Natural killer cell (primary cell): Measurements from ENCODE around the gene MRPL41. TPM values are rescaled to one million over a fixed set of nuclear protein-coding genes. Genes with fewer than 3 reads are reported as not detected.
A peak's percentile ranks its signal among the peaks of the same experiment; 100 is the strongest.
"Not testable (repeated sequence)": the region's sequence is repeated elsewhere in the genome, so short reads cannot be mapped to it uniquely, and the experiment has no call there.

Experiments
- ATAC-seq, 3 donors: fragments of 150-1000 bp in 2 of 3; fragments of 200-7000 bp in 1 of 3; cut with Tn5 transposase; 1 replicate in 1 of 3; 2 replicates in 2 of 3; pipeline ENCODE4 v1.10.0; 2021; ENCODE audit warnings: mild to moderate bottlenecking in 2 of 3, moderate library complexity in 2 of 3
- DNase-seq, 2 donors: peaks; one replicate each; pipeline versions ENCODE4 v3.0.0 to v3.0.0-alpha.2; 2013 to 2021; ENCODE audit warnings: mixed read lengths in 1 of 2
- H3K27ac ChIP-seq: one replicate; pipeline ENCODE4 v1.5.1; 2013; ENCODE audit warnings: mild to moderate bottlenecking, low read length
- H3K27me3 ChIP-seq: one replicate; pipeline ENCODE4 v1.6.1; 2013; ENCODE audit warnings: low read length; ENCODE audit not compliant: control insufficient read depth, insufficient read depth
- H3K36me3 ChIP-seq: one replicate; pipeline ENCODE4 v1.6.1; 2013; ENCODE audit warnings: low read length; ENCODE audit not compliant: control insufficient read depth, insufficient read depth
- H3K4me1 ChIP-seq: one replicate; pipeline ENCODE4 v1.6.1; 2013; ENCODE audit warnings: low read length; ENCODE audit not compliant: control insufficient read depth, insufficient read depth
- H3K4me3 ChIP-seq: one replicate; pipeline ENCODE4 v1.5.1; 2013; ENCODE audit warnings: low read length
- H3K9me3 ChIP-seq: one replicate; pipeline ENCODE4 v1.6.1; 2013; ENCODE audit warnings: low read length; ENCODE audit not compliant: control insufficient read depth, insufficient read depth
- H3K27ac Mint-ChIP-seq, 2 donors: one replicate each; pipeline ENCODE4 v1.8.0; 2022; ENCODE audit warnings: mild to moderate bottlenecking in 2 of 2, mixed read lengths in 2 of 2, moderate library complexity in 1 of 2
- H3K27me3 Mint-ChIP-seq, 2 donors: one replicate each; pipeline ENCODE4 v1.8.0; 2022; ENCODE audit warnings: low read depth in 2 of 2, mixed read lengths in 2 of 2
- H3K36me3 Mint-ChIP-seq: one replicate; pipeline ENCODE4 v1.8.0; 2022; ENCODE audit warnings: mixed read lengths
- H3K4me1 Mint-ChIP-seq, 2 donors: one replicate each; pipeline ENCODE4 v1.8.0; 2022; ENCODE audit warnings: mixed read lengths in 2 of 2
- H3K4me3 Mint-ChIP-seq: one replicate; pipeline ENCODE4 v1.8.0; 2022; ENCODE audit warnings: mild to moderate bottlenecking, moderate library complexity, mixed read lengths
- H3K9me3 Mint-ChIP-seq, 2 donors: one replicate each; pipeline ENCODE4 v1.8.0; 2022; ENCODE audit warnings: mixed read lengths in 2 of 2
- CTCF ChIP-seq: fragments of 200-600 bp; IDR thresholded peaks from one replicate; pipeline ENCODE4 v1.8.0; 2022; ENCODE audit warnings: antibody characterized with exemption
- WGBS: methylation state at CpG from one replicate; pipeline ENCODE4 v1.1.7; 2013; ENCODE audit warnings: missing lambda C conversion rate; ENCODE audit not compliant: insufficient coverage; 5-methylcytosine and 5-hydroxymethylcytosine counted together
- intact Hi-C: fragments of 100-400 bp; cut with micrococcal nuclease; formaldehyde crosslinking; loops from one replicate; pipeline ENCODE4 v1.14.2; 2022
- total RNA-seq, 4 donors: library from RNA; stranded (reverse); fragments of 120-200 nt in 1 of 4; gene quantifications; one replicate each; pipeline versions ENCODE4 v1.2.3 to v1.2.4, GENCODE V29; 2013 to 2022

MRPL41 gene
- total RNA-seq, 3 donors from 2014 or later (not counting 1 experiment from before 2014, with no cell fraction given) = 11.5 to 17.9 (median 16.8) TPM

- WGBS = 72% methylated on average over 5 of the region's 5 CpGs
- H3K9me3 ChIP-seq = no peaks in the 10 kb centered on the region
- no peaks in the 10 kb centered on the region for H3K27me3 ChIP-seq
- peaks cover 9 to 11% of the 10 kb centered on the region in 2 donors for H3K4me1 Mint-ChIP-seq
- no peaks in the 10 kb centered on the region for H3K36me3 Mint-ChIP-seq
- peaks cover 7% of the 10 kb centered on the region for H3K4me1 ChIP-seq
- no peak for DNase-seq
- intact Hi-C loops = no loop called here
- no peak overlapping the region for H3K27ac ChIP-seq
- no peak overlapping the region for H3K27ac Mint-ChIP-seq
- ATAC-seq = no peak
- H3K27me3 Mint-ChIP-seq = no peaks in the 10 kb centered on the region
- no peak overlapping the region for H3K4me3 Mint-ChIP-seq
- no peak for TF ChIP-seq CTCF
- no peak overlapping the region for H3K4me3 ChIP-seq
- H3K9me3 Mint-ChIP-seq = no peaks in the 10 kb centered on the region
- no peaks in the 10 kb centered on the region for H3K36me3 ChIP-seq
These were observed 21.3 kb upstream of the MRPL41 start for GRCh38 chr9:137530331-137530730.

- no peak for TF ChIP-seq CTCF
- no peak for ATAC-seq
- 29% methylated on average over 14 of the region's 17 CpGs for WGBS
- no peaks in the 10 kb centered on the region for H3K36me3 Mint-ChIP-seq
- no peaks in the 10 kb centered on the region for H3K27me3 Mint-ChIP-seq
- H3K36me3 ChIP-seq = no peaks in the 10 kb centered on the region
- H3K4me3 ChIP-seq = no peak overlapping the region
- H3K9me3 Mint-ChIP-seq = no peaks in the 10 kb centered on the region
- no peak overlapping the region for H3K27ac ChIP-seq
- no peaks in the 10 kb centered on the region for H3K9me3 ChIP-seq
- no peaks in the 10 kb centered on the region for H3K27me3 ChIP-seq
- H3K4me1 Mint-ChIP-seq = peaks cover 11 to 14% of the 10 kb centered on the region in 2 donors
- H3K4me3 Mint-ChIP-seq = no peak overlapping the region
- H3K27ac Mint-ChIP-seq = no peak overlapping the region
- peaks cover 8% of the 10 kb centered on the region for H3K4me1 ChIP-seq
- no peak for DNase-seq
- intact Hi-C loops = no loop called here
These were observed 20.4 kb upstream of the MRPL41 start for GRCh38 chr9:137531099-137531765.

GRCh38 chr9:137532891-137533468 is 18.7 kb upstream of the MRPL41 start:
- DNase-seq, H3K27me3 Mint-ChIP-seq, intact Hi-C loops, H3K27me3 ChIP-seq, H3K9me3 Mint-ChIP-seq, ATAC-seq, H3K36me3 Mint-ChIP-seq, H3K36me3 ChIP-seq, H3K27ac ChIP-seq, H3K4me3 Mint-ChIP-seq, H3K27ac Mint-ChIP-seq, H3K9me3 ChIP-seq, H3K4me3 ChIP-seq: not testable (repeated sequence)
- peaks cover 16% of the 10 kb centered on the region for H3K4me1 ChIP-seq
- WGBS = 88% methylated on average over 10 of the region's 10 CpGs
- peaks cover 19 to 20% of the 10 kb centered on the region in 2 donors for H3K4me1 Mint-ChIP-seq

GRCh38 chr9:137534256-137535119 is 17.2 kb upstream of the MRPL41 start:
- peaks cover 16% of the 10 kb centered on the region for H3K4me1 ChIP-seq
- Mint-ChIP-seq H3K4me1 (peaks cover 19 to 20% of the 10 kb centered on the region in 2 donors), H3K9me3 (no peaks in the 10 kb centered on the region), H3K36me3 (no peaks in the 10 kb centered on the region), H3K27ac (peak overlapping the region in 1 of 2 donors; percentile 57), H3K4me3 (no peak overlapping the region), H3K27me3 (no peaks in the 10 kb centered on the region)
- no peak overlapping the region for H3K27ac ChIP-seq
- no peaks in the 10 kb centered on the region for H3K9me3 ChIP-seq
- no peaks in the 10 kb centered on the region for H3K36me3 ChIP-seq
- intact Hi-C loops = no loop called here
- WGBS = 57% methylated on average over 19 of the region's 19 CpGs
- no peak overlapping the region for H3K4me3 ChIP-seq
- TF ChIP-seq CTCF = peak; percentile 55
- DNase-seq = peak in 1 of 2 donors; percentile 59
- H3K27me3 ChIP-seq = no peaks in the 10 kb centered on the region
- ATAC-seq = peak; percentile 46 to 78 (median 67)
